MCF 10A (cell line): ENCODE data around the gene LY6G6D. TPM values are rescaled to one million over a fixed set of nuclear protein-coding genes. Genes with fewer than 3 reads are reported as not detected.

ENCODE experiments used
- BruUV-seq: library from RNA; stranded (reverse); fragments of 400-500 nt; replicated peaks from 2 replicates; lab custom pipeline; 2021; lab: Mats Ljungman, UMichigan
- CTCF ChIA-PET: fragments of 300-600 bp; sonication (Branson Sonifier 250); formaldehyde crosslinking; extraction: SDS; loops from one replicate; lab custom pipeline; 2021; ENCODE audit warnings: antibody characterized with exemption, inconsistent platforms; lab: Yijun Ruan, JAX
- POLR2A ChIA-PET: fragments of 300-600, 350-650 bp; sonication (Branson Sonifier 250); formaldehyde crosslinking; extraction: SDS; loops from one replicate; lab custom pipeline; 2020; ENCODE audit warnings: antibody characterized with exemption, inconsistent platforms; lab: Yijun Ruan, JAX
- DNase-seq: peaks from one replicate; pipeline ENCODE4 v3.0.0-alpha.2; 2018; ENCODE audit not compliant: unreplicated experiment
- H3K27ac Mint-ChIP-seq: one replicate; pipeline ENCODE4 v1.8.0; 2022; ENCODE audit warnings: mild to moderate bottlenecking, low read depth, mixed read lengths; ENCODE audit not compliant: unreplicated experiment
- H3K27me3 Mint-ChIP-seq: one replicate; pipeline ENCODE4 v1.8.0; 2022; ENCODE audit warnings: mixed read lengths; ENCODE audit not compliant: insufficient read depth, unreplicated experiment
- H3K36me3 Mint-ChIP-seq: one replicate; pipeline ENCODE4 v1.8.0; 2022; ENCODE audit warnings: mild to moderate bottlenecking, moderate library complexity, mixed read lengths; ENCODE audit not compliant: insufficient read depth, unreplicated experiment
- H3K4me1 Mint-ChIP-seq: one replicate; pipeline ENCODE4 v1.8.0; 2022; ENCODE audit warnings: mixed read lengths; ENCODE audit not compliant: insufficient read depth, unreplicated experiment
- H3K4me3 Mint-ChIP-seq: one replicate; pipeline ENCODE4 v1.8.0; 2022; ENCODE audit warnings: mild to moderate bottlenecking, moderate library complexity, mixed read lengths; ENCODE audit not compliant: unreplicated experiment
- H3K9me3 Mint-ChIP-seq: one replicate; pipeline ENCODE4 v1.8.0; 2022; ENCODE audit warnings: mixed read lengths; ENCODE audit not compliant: unreplicated experiment
- intact Hi-C: fragments of 100-400 bp; cut with micrococcal nuclease; formaldehyde crosslinking; loops from 2 replicates; pipeline ENCODE4 v1.14.1; 2022
- total RNA-seq: library from RNA; stranded (reverse); gene quantifications from 2 replicates; pipeline ENCODE4 v1.2.3, GENCODE V29; 2022
- TF ChIP-seq, protein P1 (sequence below): fragments of 200-600 bp; IDR thresholded peaks from one replicate; pipeline ENCODE4 v1.8.0; 2022; ENCODE audit warnings: antibody characterized with exemption, mild to moderate bottlenecking; ENCODE audit not compliant: unreplicated experiment

LY6G6D gene
- total RNA-seq, 1 experiment from 2014 or later, result not detected

DNA sequence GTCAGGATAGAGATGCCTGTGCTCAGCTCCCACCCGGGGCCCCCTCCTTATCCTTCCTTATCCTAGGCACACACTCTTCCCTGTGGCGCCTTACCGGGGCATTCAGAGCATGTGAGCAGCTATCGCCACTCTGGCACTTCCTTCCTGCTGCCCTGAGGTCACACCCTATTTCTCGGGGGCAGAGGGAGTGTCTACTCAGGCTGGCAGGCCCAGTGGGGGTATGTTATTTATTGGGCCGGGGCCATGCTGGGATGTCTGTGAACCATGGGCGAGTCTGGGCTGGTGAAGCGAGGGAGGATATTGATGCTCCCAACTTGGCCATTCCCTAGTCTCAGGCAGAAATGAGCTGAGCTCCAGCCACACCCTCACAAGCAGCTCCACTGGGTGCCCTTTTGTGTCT is 3.9 kb upstream of the LY6G6D start:
- Mint-ChIP-seq H3K4me3 (no peak overlapping the region), H3K9me3 (no peaks in the 10 kb centered on the region), H3K27ac (no peak overlapping the region), H3K4me1 (peaks cover 7% of the 10 kb centered on the region), H3K36me3 (no peaks in the 10 kb centered on the region), H3K27me3 (no peaks in the 10 kb centered on the region)
- CTCF ChIA-PET, result interaction anchor here (0.5 to 2.1 kb wide), 3 partner anchors 17 to 1090 kb away, joined by 3 to 7 read pairs (median 3); no protein-coding TSS in a partner anchor
- no TSS peak for BruUV-seq
- intact Hi-C loops, result no loop called here
- POLR2A ChIA-PET, result interaction anchor here (0.8 to 2.1 kb wide), 3 partner anchors 9 to 28 kb away, joined by 3 to 7 read pairs (median 5); partner anchors contain the start of genes ABHD16A and MSH5
- TF ChIP-seq, protein P1, sequence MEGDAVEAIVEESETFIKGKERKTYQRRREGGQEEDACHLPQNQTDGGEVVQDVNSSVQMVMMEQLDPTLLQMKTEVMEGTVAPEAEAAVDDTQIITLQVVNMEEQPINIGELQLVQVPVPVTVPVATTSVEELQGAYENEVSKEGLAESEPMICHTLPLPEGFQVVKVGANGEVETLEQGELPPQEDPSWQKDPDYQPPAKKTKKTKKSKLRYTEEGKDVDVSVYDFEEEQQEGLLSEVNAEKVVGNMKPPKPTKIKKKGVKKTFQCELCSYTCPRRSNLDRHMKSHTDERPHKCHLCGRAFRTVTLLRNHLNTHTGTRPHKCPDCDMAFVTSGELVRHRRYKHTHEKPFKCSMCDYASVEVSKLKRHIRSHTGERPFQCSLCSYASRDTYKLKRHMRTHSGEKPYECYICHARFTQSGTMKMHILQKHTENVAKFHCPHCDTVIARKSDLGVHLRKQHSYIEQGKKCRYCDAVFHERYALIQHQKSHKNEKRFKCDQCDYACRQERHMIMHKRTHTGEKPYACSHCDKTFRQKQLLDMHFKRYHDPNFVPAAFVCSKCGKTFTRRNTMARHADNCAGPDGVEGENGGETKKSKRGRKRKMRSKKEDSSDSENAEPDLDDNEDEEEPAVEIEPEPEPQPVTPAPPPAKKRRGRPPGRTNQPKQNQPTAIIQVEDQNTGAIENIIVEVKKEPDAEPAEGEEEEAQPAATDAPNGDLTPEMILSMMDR, result no peak
- DNase-seq, result peak; percentile 18

DNA sequence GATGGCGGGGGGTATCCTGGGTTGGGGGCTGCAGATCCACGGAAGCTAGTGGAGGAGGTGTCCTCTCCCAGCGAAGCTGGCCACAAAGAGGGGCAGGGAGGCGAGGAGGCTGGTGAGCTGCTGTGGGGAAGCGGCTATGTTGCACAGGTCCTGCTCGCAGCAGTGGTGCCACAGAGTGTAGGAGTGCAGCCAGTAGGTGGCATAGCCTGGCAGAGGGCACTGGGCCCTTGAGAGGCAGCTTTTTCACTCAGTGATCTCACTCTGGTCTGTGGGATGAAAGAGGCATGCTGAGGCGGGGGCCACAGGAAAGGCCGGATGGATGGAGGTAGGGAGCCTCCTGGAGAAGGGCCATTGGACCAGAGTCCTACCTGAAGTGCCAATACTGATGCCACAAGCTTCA is 2.9 kb upstream of the LY6G6D start:
- no peak overlapping the region for H3K4me3 Mint-ChIP-seq
- ChIA-PET CTCF (interaction anchor here (0.5 to 2.1 kb wide), 6 partner anchors 10 to 152 kb away, joined by 3 to 7 read pairs (median 4); no protein-coding TSS in a partner anchor), POLR2A (interaction anchor here (0.7 to 2.1 kb wide), 3 partner anchors 10 to 153 kb away, joined by 3 to 5 read pairs (median 3); partner anchors contain the start of genes ABHD16A and HSPA1B)
- H3K36me3 Mint-ChIP-seq, result no peaks in the 10 kb centered on the region
- TF ChIP-seq, protein P1, result no peak
- intact Hi-C loops, result no loop called here
- H3K27me3 Mint-ChIP-seq, result no peaks in the 10 kb centered on the region
- H3K27ac Mint-ChIP-seq, result no peak overlapping the region
- H3K9me3 Mint-ChIP-seq, result no peaks in the 10 kb centered on the region
- H3K4me1 Mint-ChIP-seq, result peaks cover 7% of the 10 kb centered on the region
- peak; percentile 23 for DNase-seq
- no TSS peak for BruUV-seq

DNA sequence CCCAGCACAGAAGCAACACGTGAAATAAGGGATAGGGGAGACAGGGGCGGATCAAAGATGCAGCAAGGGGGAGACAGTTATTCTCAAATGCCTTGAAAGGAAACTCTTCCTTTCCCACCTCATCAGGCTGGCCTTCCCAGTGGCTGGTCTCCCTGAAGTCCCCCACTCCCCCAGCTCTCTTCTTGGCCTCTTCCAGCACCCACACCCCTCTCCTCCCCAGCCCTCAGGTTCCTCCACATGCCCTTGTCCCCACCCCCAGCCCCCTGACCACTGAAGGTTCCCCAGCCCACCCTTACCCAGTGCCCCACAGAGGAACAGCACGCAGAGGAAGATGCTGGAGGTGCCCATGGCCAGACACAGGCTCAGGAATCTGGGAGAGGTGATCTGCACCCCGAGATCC is 1.7 kb upstream of the LY6G6D start:
- Mint-ChIP-seq H3K27ac (no peak overlapping the region), H3K9me3 (no peaks in the 10 kb centered on the region), H3K4me1 (peaks cover 12% of the 10 kb centered on the region), H3K27me3 (no peaks in the 10 kb centered on the region), H3K4me3 (no peak overlapping the region), H3K36me3 (no peaks in the 10 kb centered on the region)
- intact Hi-C loops, result no loop called here
- TF ChIP-seq, protein P1, result no peak
- CTCF ChIA-PET, result interaction anchor here (0.5 to 1.5 kb wide), 3 partner anchors 16 to 81 kb away, joined by 4 to 5 read pairs (median 4); partner anchors contain the start of gene DDAH2
- BruUV-seq, result no TSS peak
- no peak for DNase-seq
- POLR2A ChIA-PET, result interaction anchor here (0.5 to 2.1 kb wide), 3 partner anchors 10 to 49 kb away, joined by 3 to 8 read pairs (median 5); partner anchors contain the start of genes ABHD16A and GPANK1

DNA sequence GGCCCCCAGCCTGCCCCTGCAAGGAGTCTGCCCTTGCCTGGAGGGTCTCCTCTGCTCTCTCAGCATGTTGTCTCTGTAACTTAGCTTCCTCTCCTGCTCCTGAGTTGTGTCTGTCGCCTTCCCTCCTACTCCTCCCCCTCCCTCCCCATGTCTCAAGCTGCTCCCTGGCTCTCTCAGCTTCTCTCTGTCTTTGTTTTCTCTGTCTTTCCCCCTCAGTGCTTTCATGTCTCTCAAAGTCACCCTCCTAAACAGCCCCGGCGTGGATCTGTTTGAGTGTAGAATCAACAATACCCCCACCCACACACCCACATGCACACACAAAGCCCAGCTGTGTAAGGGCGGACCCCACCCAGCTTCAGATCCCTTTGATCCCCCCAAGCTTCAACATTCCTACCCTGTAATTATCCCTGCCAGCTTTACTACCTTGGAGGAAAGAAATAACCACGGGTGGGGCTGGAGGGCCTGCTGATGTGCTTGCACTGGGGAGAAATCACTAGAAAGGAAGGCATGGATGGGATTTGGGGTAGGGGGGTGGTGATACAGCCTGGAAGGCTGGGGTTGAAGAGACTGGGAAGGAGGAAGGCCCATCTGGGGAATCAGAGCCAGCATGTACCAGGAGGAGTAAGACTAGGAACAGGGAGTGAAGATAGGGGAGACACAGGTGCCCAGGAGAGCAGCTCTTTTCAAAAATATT is 1.0 kb upstream of the LY6G6D start:
- CTCF ChIA-PET, result interaction anchor here (0.5 to 1.5 kb wide), 4 partner anchors 16 to 172 kb away, joined by 3 to 5 read pairs (median 4); partner anchors contain the start of gene DDAH2
- TF ChIP-seq, protein P1, result no peak
- intact Hi-C loops, result no loop called here
- peaks cover 12% of the 10 kb centered on the region for H3K4me1 Mint-ChIP-seq
- DNase-seq, result no peak
- no TSS peak for BruUV-seq
- no peak overlapping the region for H3K27ac Mint-ChIP-seq
- H3K36me3 Mint-ChIP-seq, result no peaks in the 10 kb centered on the region
- no peak overlapping the region for H3K4me3 Mint-ChIP-seq
- POLR2A ChIA-PET, result interaction anchor here (2.1 kb wide), 1 partner anchor 11 kb away, joined by 8 read pairs; the partner anchor contains the start of gene ABHD16A
- no peaks in the 10 kb centered on the region for H3K9me3 Mint-ChIP-seq
- H3K27me3 Mint-ChIP-seq, result no peaks in the 10 kb centered on the region
